ENCODE results near the gene HACD4. TPM values are rescaled to one million over a fixed set of nuclear protein-coding genes. Genes with fewer than 3 reads are reported as not detected.
A peak's percentile ranks its signal among the peaks of the same experiment; 100 is the strongest.

HACD4 gene, protein sequence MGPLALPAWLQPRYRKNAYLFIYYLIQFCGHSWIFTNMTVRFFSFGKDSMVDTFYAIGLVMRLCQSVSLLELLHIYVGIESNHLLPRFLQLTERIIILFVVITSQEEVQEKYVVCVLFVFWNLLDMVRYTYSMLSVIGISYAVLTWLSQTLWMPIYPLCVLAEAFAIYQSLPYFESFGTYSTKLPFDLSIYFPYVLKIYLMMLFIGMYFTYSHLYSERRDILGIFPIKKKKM
- under 1 TPM; 0.15 to 0.71 (median 0.44) TPM for total RNA-seq

GRCh38 chr9:21031091-21031807, at the start of gene HACD4:
HACD4 (minus strand) TSS chr9:21031640; CDS start chr9:21031590, 50 bp downstream.
- H3K4me1 ChIP-seq: no peaks in the 10 kb centered on the region
- no peak for TF ChIP-seq CTCF (IDR thresholded peaks at IDR 0.05 in 4 of 5, conservative IDR thresholded peaks at IDR 0.05 in 1 of 5)
- no peak for TF ChIP-seq POLR2A (IDR thresholded peaks at IDR 0.05)
- no peaks in the 10 kb centered on the region for H3K9me3 ChIP-seq
- ATAC-seq: peak; percentile 37 to 42
- H3K27ac ChIP-seq: peak within 1 kb of the TSS in 3 of 4 donors; percentile 5 to 54 (median 31)
- peak in 1 of 2 donors; percentile 16 for DNase-seq
- no peaks in the 10 kb centered on the region for H3K36me3 ChIP-seq
- H3K27me3 ChIP-seq: no peaks in the 10 kb centered on the region
- in situ Hi-C loops (cut with MboI; ENCODE audit: low sequenced_read_pairs in 4 of 4) (no loop called here), intact Hi-C loops (cut with DNase I; ENCODE audit: low total_unique reads) (no loop called here)
- H3K4me3 ChIP-seq: peak within 1 kb of the TSS; percentile 44 to 55 (median 50)

DNA sequence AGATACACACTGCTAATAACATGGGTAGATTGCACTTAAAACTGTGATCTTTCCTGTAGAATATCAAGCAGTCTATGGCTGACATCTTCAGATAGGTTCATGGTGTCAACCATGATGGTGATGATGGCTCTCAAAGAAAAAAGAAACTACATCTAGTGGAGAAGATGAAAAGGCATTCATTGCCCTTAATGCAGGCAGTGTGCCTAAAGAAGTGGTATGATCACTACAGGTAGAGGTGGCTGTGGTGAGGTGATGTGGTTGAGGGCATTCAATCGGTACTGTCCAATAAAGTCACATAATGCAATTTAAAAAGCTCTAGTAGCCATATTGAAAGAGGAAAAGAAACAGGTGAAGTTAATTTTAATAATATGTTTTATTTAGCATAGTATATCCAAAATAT, 49.4 kb upstream of the HACD4 start:
- intact Hi-C loops (cut with DNase I; ENCODE audit: low total_unique reads) (no loop called here), in situ Hi-C loops (cut with MboI; ENCODE audit: low sequenced_read_pairs in 4 of 4) (no loop called here)
- no peaks in the 10 kb centered on the region for H3K27me3 ChIP-seq
- H3K27ac ChIP-seq: no peak overlapping the region
- no peaks in the 10 kb centered on the region for H3K36me3 ChIP-seq
- H3K4me1 ChIP-seq: peaks cover 0 to 7% of the 10 kb centered on the region in 2 donors
- TF ChIP-seq POLR2A (IDR thresholded peaks at IDR 0.05) (no peak), CTCF (IDR thresholded peaks at IDR 0.05 in 4 of 5, conservative IDR thresholded peaks at IDR 0.05 in 1 of 5) (no peak)
- H3K9me3 ChIP-seq: no peaks in the 10 kb centered on the region
- ATAC-seq: no peak
- H3K4me3 ChIP-seq: no peak overlapping the region
- no peak for DNase-seq

GRCh38 chr9:21078702-21079101, 47.3 kb upstream of the HACD4 start:
- DNase-seq (no peak), ATAC-seq (no peak)
- Histone ChIP-seq H3K27ac (no peak overlapping the region), H3K4me3 (no peak overlapping the region), H3K36me3 (no peaks in the 10 kb centered on the region), H3K27me3 (no peaks in the 10 kb centered on the region), H3K4me1 (peaks cover 0 to 7% of the 10 kb centered on the region in 2 donors), H3K9me3 (no peaks in the 10 kb centered on the region)
- intact Hi-C loops (cut with DNase I; ENCODE audit: low total_unique reads): no loop called here
- in situ Hi-C loops (cut with MboI; ENCODE audit: low sequenced_read_pairs in 4 of 4): no loop called here
- TF ChIP-seq POLR2A (IDR thresholded peaks at IDR 0.05) (no peak), CTCF (IDR thresholded peaks at IDR 0.05 in 4 of 5, conservative IDR thresholded peaks at IDR 0.05 in 1 of 5) (no peak)

GRCh38 chr9:21077781-21078180, 46.3 kb upstream of the HACD4 start, which contains the start of gene IFNB1:
IFNB1 (minus strand) TSS chr9:21077942; CDS start chr9:21077869, 73 bp downstream.
- intact Hi-C loops (cut with DNase I; ENCODE audit: low total_unique reads) (no loop called here), in situ Hi-C loops (cut with MboI; ENCODE audit: low sequenced_read_pairs in 4 of 4) (no loop called here)
- ATAC-seq: no peak
- no peaks in the 10 kb centered on the region for H3K9me3 ChIP-seq
- H3K27ac ChIP-seq: no peak within 1 kb of the TSS
- no peaks in the 10 kb centered on the region for H3K36me3 ChIP-seq
- H3K4me3 ChIP-seq: no peak within 1 kb of the TSS
- no peak for TF ChIP-seq CTCF (IDR thresholded peaks at IDR 0.05 in 4 of 5, conservative IDR thresholded peaks at IDR 0.05 in 1 of 5)
- no peak for TF ChIP-seq POLR2A (IDR thresholded peaks at IDR 0.05)
- H3K4me1 ChIP-seq: peaks cover 0 to 4% of the 10 kb centered on the region in 2 donors
- DNase-seq: no peak
- no peaks in the 10 kb centered on the region for H3K27me3 ChIP-seq

All from gastrocnemius medialis (tissue), 4 donors.